ENCODE results near the gene NSMCE1. TPM values are rescaled to one million over a fixed set of nuclear protein-coding genes. Genes with fewer than 3 reads are reported as not detected.

Gene NSMCE1
- total and polyA plus RNA-seq, 2 of the 4 experiments (the other 2 are of a cell fraction), result 47.5 to 120 TPM

DNA sequence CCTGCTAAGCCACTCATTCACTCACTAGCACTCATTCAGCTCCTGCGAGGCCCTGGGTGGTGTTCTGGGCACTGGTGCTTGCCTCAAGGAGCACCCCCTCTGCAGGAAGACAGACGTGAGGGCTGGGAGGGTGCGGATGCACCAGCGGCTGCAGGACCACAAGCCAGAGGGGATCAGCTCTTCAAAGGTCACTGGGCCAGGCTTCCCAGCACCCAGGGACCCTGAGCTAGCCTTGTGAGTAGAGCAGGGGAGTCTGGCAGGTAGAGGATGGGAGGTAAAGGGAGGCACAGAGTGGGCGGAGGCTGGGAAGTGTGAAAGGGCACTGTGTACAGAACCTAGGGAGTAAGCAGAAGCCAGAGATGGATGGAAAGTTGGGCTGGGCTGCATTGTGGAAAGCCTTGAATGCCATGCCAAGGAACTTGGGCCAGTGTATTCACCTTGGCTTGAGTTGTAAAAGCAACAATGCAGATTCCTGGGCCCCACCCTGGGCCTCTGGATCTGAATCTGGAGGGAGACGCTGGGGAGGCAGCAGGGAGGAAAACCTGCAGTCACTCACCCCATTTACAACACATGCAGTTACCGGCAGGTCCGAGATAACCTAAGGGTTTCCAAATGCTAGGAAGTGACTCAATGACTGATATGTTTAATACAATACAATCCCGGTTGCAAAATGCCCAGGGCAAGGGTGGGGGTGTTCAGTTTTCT is 46.9 kb upstream of the NSMCE1 start:
- Histone ChIP-seq H3K79me1 (ENCODE audit: low read depth in 1 of 2, low read length in 2 of 2) (peaks cover 7 to 68% of the 10 kb centered on the region in 2 experiments; a peak in 3 of 4 replicates), H3K36me3 (ENCODE audit: control insufficient read depth, insufficient read depth, low read length) (peaks cover 25% of the 10 kb centered on the region), H2AK9ac (replicated peaks; ENCODE audit: low read depth, low read length, poor library complexity) (peak overlapping the region; percentile 89), H3K27ac (ENCODE audit: insufficient read depth, low read length) (peak overlapping the region; percentile 80), H3K9ac (ENCODE audit: low read depth, low read length) (peak overlapping the region; percentile 89), H4K5ac (ENCODE audit: low read depth, low read length) (peak overlapping the region; percentile 90), H2AK5ac (ENCODE audit: low read depth, low read length) (peak overlapping the region; percentile 98), H3K4me3 (ENCODE audit: insufficient read depth, low read depth, low read length) (peak overlapping the region; percentile 74), H4K20me1 (ENCODE audit: insufficient read depth, low read length) (peaks cover 34% of the 10 kb centered on the region), H4K91ac (ENCODE audit: insufficient read depth, low read depth, low read length) (peak overlapping the region; percentile 90), H2AFZ (replicated peaks; ENCODE audit: low read length, poor library complexity) (peak overlapping the region; percentile 40), H2BK5ac (ENCODE audit: low read depth, low read length, poor library complexity, severe bottlenecking) (peak overlapping the region; percentile 94), H3K27me3 (ENCODE audit: control insufficient read depth, insufficient read depth, low read length) (no peaks in the 10 kb centered on the region), H3K14ac (replicated peaks; ENCODE audit: low read depth, low read length) (peak overlapping the region; percentile 89), H2BK20ac (ENCODE audit: low read depth, low read length) (peak overlapping the region; percentile 69), H3K9me1 (ENCODE audit: insufficient read depth, low read length) (peaks cover 22% of the 10 kb centered on the region), H3K18ac (ENCODE audit: low read depth, low read length) (peak overlapping the region; percentile 50), H2BK120ac (ENCODE audit: low read depth, low read length) (peak overlapping the region; percentile 92), H3K9me3 (ENCODE audit: control insufficient read depth, insufficient read depth, low read length) (no peaks in the 10 kb centered on the region), H4K8ac (ENCODE audit: low read depth in 2 of 2, low read length in 2 of 2) (peak overlapping the region; percentile 82 to 86), H3K23ac (ENCODE audit: low read depth, low read length) (peak overlapping the region; percentile 32), H2BK15ac (ENCODE audit: low read depth, low read length) (peak overlapping the region; percentile 63; the same call in 2 of the 3 replicates), H3K56ac (ENCODE audit: extremely low read depth, insufficient read depth, low read length) (peak overlapping the region; percentile 69), H3K4me1 (ENCODE audit: control insufficient read depth, insufficient read depth, low read length) (peaks cover 30% of the 10 kb centered on the region), H3K4ac (ENCODE audit: low read depth, low read length) (peak overlapping the region; percentile 96), H3K4me2 (ENCODE audit: low read depth, low read length) (peak overlapping the region; percentile 71)
- in situ Hi-C loops (cut with MboI; ENCODE audit: low sequenced_read_pairs) (loop anchor here (5.0 kb wide), 1 partner anchor 73 kb away; no protein-coding TSS in a partner anchor), intact Hi-C loops (cut with micrococcal nuclease) (loop anchor here (2.0 kb wide), 1 partner anchor 81 kb away; no protein-coding TSS in a partner anchor), dilution Hi-C loops (cut with HindIII; ENCODE audit: low sequenced_read_pairs, unreplicated experiment) (no loop called here)
- BruUV-seq (replicated peaks), result no TSS peak
- no CpG with 5 or more reads among the region's 9 CpGs for WGBS, 2 experiments (ENCODE audit: extremely low coverage in 2 of 2, insufficient read length in 1 of 2)
- CTCF ChIA-PET, result interaction anchor here (1.9 kb wide), 1 partner anchor 52 kb away, joined by 6 read pairs; no protein-coding TSS in a partner anchor
- peak; percentile 65 for DNase-seq
- TF ChIP-seq FOS (IDR thresholded peaks at IDR 0.05; ENCODE audit: low read depth, low read length) (peak; percentile 14; the same call in 1 of the 2 replicates), MAZ (IDR thresholded peaks at IDR 0.05; ENCODE audit: borderline replicate concordance, low read depth, low read length) (0 out of 2 replicates have a peak, but pooled peaks have one; percentile 31), BHLHE40 (IDR thresholded peaks at IDR 0.05; ENCODE audit: low read depth, low read length) (no peak), CEBPB (IDR thresholded peaks at IDR 0.05; ENCODE audit: low read depth, low read length) (peak; percentile 86)
- ATAC-seq (ENCODE audit: low read depth), result peak; percentile 5
- POLR2A ChIA-PET (ENCODE audit: unreplicated experiment), result interaction anchor here (1.4 kb wide), 1 partner anchor 73 kb away, joined by 4 read pairs; no protein-coding TSS in a partner anchor
